CD4-positive, alpha-beta T cell treated with Interleukin-6 for 4 hours (primary cell): Measurements from ENCODE around the gene DLGAP5.

ENCODE experiments used
- DNase-seq: peaks from one replicate; pipeline ENCODE4 v3.0.0-alpha.2; 2020; ENCODE audit warnings: mixed read lengths

DLGAP5 gene

DNA sequence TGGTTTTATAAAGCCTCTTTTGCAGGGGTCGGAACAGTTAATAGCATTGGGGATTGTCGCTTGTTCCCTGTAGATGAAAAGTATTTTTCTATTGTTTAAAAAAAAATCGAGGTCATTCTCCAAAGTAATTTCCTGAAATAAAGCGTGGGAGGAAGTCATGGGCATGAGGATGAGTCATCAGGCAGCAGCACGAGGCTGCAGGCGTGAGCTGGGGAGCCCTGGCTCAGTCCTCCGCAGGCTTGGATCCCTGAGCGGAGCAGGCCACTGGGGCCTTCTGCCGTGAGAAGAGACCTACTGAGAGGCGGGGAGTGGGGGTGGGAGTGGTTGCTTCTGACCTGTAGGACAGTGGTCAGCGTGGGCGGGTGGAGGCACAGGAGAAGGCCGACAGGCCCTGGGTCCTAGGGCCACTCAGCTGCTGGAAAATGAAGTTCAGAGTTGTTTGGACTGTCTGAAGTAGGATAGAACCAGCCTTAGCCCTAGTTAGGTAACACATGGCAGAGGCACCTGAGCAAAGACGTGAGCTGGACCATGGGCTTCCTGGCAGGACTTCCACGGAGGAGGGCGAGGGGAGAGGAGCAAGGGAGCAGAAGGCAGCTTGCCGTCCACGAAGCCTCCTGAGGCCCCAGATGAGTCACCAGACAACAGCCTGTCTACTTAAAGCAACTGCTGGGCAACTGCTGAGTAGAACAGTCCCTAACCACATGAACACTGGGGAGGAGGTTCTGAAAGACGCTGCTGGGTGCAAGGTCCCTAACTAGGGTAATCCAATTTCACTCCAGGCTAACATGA is 83.4 kb downstream of the DLGAP5 start:
- peak; percentile 62 for DNase-seq

DNA sequence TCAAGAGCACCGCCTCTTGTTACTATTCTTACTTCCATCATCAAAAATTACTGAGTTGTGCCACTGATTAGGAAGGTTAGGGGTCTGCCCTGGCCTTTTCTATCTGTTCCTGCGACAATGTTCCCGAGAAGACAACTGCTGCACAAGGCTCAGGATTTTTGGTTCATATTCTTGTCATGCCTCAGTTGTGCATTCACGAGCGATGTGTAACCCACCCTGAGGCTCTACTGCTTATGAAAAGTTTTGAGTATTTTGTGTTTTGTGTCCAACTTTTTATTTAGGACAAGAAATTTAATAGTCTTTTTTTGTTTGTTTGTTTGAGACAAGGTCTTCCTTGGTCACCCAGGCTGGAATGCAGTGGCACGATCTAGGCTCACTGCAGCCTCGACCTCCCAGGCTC is 85.4 kb downstream of the DLGAP5 start:
- DNase-seq: no peak

DNA sequence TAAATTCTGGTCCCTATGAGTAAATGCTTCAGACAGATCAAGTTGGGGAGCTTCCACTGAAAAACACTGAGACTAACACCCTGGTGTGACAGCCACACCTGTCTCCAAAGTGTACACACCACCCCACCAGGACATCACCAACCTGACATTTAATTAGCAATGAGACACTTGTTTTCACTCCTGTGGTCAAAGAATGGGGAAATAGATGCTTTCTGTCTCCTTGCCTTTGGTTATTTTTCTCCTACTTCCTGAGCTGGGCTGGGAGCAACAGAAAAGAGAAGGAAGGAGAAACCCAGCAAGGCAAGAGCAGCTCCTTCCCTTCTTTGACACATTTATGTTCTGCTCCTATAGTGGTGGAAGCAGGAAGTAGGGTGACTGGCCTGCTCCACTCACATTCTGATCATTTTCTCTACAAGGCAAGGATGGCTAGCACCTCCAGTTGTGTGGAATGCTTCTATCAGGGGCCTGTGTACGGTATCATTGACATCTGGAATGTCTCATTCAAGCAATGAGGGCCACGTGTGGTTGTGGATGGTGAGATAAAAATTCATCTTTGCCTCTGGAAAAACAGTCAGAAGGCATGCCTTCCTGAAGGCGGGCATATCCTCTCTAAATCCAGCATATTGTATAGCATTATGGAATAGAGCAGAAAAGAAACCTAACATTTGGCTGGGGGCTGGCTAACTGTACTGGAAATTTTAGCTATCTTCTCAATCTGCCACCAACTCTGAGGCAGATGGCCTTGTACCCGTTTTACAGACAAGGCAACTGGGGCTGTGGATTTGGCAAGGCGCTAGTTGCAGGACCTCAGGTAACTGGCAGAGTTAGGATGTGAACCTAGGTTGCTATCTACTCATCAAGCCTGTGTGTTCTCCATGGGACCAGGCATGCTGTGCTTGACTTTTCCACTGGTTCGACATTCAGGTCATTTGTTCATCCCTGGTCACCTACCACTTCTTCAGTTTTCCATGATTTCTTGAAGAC is 87.1 kb downstream of the DLGAP5 start:
- no peak for DNase-seq

DNA sequence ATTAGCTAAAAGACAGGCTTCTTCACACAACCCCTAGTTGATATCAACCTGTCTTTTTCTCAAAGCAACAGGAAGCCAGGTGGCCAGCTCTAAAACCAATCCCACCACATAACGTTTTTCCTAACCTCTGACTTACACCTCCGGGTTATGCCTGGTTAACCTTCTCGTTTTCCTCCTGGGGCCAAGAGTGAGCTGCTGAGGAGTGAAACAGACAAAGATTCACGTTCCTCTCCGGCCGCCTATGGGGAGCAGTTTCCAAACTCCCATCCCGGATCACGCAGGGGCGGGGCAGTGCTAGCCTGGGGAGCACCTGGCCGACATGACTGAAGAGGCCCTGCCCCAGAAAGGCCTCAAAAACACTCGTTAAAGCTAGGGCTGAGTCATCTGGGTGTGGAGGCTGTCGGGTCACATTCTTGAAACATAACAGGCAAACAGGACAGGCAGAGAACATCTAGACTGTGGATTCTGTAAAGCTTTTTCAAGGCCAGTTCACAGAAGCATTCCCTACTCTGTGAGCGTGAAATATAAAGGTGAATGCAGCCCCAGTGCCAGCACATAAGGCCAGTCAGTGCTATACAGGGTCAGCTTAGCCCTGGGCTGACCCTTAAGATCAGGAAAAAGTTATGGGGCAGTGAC is 88.3 kb downstream of the DLGAP5 start:
- peak; percentile 73 for DNase-seq

DNA sequence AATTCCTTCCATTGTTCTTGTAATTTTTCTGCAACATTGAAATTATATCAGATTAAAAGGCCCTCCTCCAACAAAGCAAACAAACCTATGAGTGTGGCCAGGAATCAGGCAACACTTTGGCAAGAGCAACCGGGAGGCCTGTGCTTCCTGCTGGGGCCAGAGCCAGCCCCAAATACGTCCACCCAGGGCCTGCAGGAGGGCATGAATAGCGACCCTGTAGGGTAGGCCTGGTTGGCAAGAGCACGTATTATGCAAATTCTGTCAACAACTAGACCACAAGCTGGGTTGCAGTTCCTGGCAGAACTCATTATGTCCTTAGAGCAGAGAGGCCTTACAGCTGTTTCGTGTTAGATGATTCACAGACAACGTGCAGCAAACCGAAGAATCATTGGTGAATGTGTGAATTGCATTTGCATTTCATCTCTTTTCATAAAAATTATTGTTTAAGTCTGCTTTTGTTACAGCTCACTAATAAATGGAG is 89.2 kb downstream of the DLGAP5 start:
- DNase-seq: peak; percentile 62

DNA sequence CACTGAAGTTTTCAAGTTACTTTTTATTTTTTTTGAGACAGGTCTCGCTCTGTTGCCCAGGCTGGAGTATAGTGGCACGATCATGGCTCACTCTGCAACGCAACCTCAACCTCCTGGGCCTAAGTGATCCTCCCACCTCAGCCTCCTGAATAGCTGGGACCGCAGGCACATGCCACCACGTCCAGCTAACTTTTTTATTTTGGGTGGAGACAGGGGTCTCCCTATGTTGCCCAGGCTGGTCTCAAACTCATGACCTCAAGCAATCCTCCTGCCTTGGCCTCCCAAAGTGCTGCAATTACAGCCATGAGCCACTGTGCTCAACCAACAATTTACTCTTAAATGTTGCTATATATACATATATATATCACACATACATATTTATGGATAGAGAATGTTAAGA is 89.7 kb downstream of the DLGAP5 start:
- DNase-seq: no peak

DNA sequence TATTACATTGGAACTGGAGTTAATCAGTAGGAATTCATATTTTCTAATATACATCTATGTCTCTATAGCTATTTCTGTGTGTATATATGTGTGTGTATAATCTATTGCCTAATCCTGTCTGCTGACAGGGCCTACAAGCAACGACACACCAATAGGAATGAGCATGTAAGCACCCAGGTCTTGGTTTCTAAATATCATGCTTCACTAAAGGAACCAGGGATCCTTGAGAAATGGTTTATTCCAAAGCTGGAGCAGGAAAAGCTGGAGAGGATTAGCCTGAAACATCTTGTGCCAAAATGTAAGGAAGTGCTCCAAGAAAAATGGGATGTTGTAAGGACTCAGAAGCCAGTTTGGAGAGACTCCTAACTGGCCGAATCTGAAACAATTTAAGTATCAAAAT is 91.6 kb downstream of the DLGAP5 start:
- DNase-seq: no peak

DNA sequence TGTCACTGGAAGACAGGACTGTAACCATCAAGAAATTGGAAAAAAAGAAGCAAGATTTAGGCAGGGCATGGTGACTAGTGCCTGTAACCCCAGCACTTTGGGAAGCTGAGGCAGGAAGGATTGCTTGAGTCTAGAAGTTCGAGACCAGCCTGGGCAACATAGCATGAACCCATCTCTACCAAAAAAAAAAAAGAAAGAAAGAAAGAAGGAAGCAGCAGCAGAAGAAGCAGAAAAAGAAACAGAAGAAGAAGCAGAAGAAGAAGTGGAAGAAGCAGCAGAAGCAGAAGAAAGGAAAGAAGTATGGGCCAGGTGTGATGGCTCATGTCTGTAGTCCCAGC is 92.9 kb downstream of the DLGAP5 start:
- DNase-seq: no peak
